Smooth muscle cell of bladder (primary cell): ENCODE data around the gene SLC8B1. TPM values are rescaled to one million over a fixed set of nuclear protein-coding genes. Genes with fewer than 3 reads are reported as not detected.

Experiments
- total RNA-seq: library from RNA; depleted of rRNA; stranded (reverse); fragments of >200 nt; gene quantifications from 2 replicates; pipeline ENCODE4 v1.2.3, GENCODE V29; 2014

SLC8B1 gene
- total RNA-seq, result 17.1 and 22.9 TPM in 2 replicates

GRCh38 chr12:113334786-113335539, at the start of gene SLC8B1:
Gene SLC8B1 (minus strand): TSS chr12:113335109. CDS start chr12:113332878, 2,231 bp downstream.

GRCh38 chr12:113358381-113359132, 23.6 kb upstream of the SLC8B1 start, which contains the start of gene PLBD2:
Gene PLBD2 (plus strand): TSS chr12:113358587. CDS start chr12:113358601, 14 bp downstream.

Other genes starting within 250 kb of the SLC8B1 start
- not detected in 2 replicates for gene RASAL1, start 199.3 kb downstream of the SLC8B1 start, total RNA-seq
- gene CFAP73, start 185.4 kb downstream of the SLC8B1 start, total RNA-seq, result not detected in 2 replicates
- 25.2 and 30.2 TPM in 2 replicates for gene DDX54, start 149.6 kb downstream of the SLC8B1 start, total RNA-seq
- 9.7 and 17.7 TPM in 2 replicates for gene RITA1, start 149.4 kb downstream of the SLC8B1 start, total RNA-seq
- gene TPCN1, start 113.6 kb downstream of the SLC8B1 start, total RNA-seq, result 16.9 and 26.6 TPM in 2 replicates
- 22.8 and 40.7 TPM in 2 replicates for gene PLBD2, start 23.5 kb upstream of the SLC8B1 start, total RNA-seq
- not detected in 2 replicates for gene SDS, start 68.8 kb upstream of the SLC8B1 start, total RNA-seq
- 17.5 and 18.3 TPM in 2 replicates for gene SDSL, start 87.3 kb upstream of the SLC8B1 start, total RNA-seq
- gene LHX5, start 136.8 kb upstream of the SLC8B1 start, total RNA-seq, result not detected in 2 replicates